Mesenchymal stem cell (in vitro differentiated cells and primary cell): ENCODE data around the gene GYG1.

ENCODE experiments used
- DNase-seq: peaks from one replicate; pipeline ENCODE4 v3.0.0-alpha.2; 2013
- H2AFZ ChIP-seq: one replicate; pipeline ENCODE4 v1.6.1; 2013; ENCODE audit warnings: low read depth, mild to moderate bottlenecking, control low read depth, inconsistent platforms, low read length, moderate library complexity
- H2AK5ac ChIP-seq: 2 replicates; pipeline ENCODE4 v1.6.1; 2013; ENCODE audit warnings: low read length, moderate library complexity, mild to moderate bottlenecking, inconsistent platforms; ENCODE audit not compliant: severe bottlenecking
- H2BK120ac ChIP-seq: one replicate; pipeline ENCODE4 v1.6.1; 2013; ENCODE audit warnings: low read depth, mild to moderate bottlenecking, inconsistent platforms, low read length, moderate library complexity
- H2BK12ac ChIP-seq, 2 experiments: one replicate each; pipeline ENCODE4 v1.6.1; 2013; ENCODE audit warnings: inconsistent platforms in 2 of 2, low read length in 2 of 2, mild to moderate bottlenecking in 2 of 2, moderate library complexity in 2 of 2, control low read depth in 1 of 2
- H2BK15ac ChIP-seq: one replicate; pipeline ENCODE4 v1.6.1; 2013; ENCODE audit warnings: mild to moderate bottlenecking, low read depth, inconsistent platforms; ENCODE audit not compliant: poor library complexity, severe bottlenecking
- H2BK5ac ChIP-seq: 2 replicates; pipeline ENCODE4 v1.6.1; 2013; ENCODE audit warnings: low read depth, mild to moderate bottlenecking, low read length, control low read depth, inconsistent platforms; ENCODE audit not compliant: poor library complexity, severe bottlenecking
- H3K14ac ChIP-seq, 2 experiments: one replicate each; pipeline ENCODE4 v1.6.1; 2013; ENCODE audit warnings: inconsistent platforms in 2 of 2, low read length in 2 of 2, control low read depth in 1 of 2, mild to moderate bottlenecking in 1 of 2, moderate library complexity in 1 of 2
- H3K18ac ChIP-seq, 2 experiments: one replicate each; pipeline ENCODE4 v1.6.1; 2013; ENCODE audit warnings: inconsistent platforms in 2 of 2, low read length in 2 of 2, control low read depth in 1 of 2, low read depth in 1 of 2, mild to moderate bottlenecking in 1 of 2
- H3K23ac ChIP-seq, 2 experiments: one replicate each; pipeline ENCODE4 v1.6.1; 2013; ENCODE audit warnings: inconsistent platforms in 2 of 2, low read length in 2 of 2, mild to moderate bottlenecking in 2 of 2, moderate library complexity in 2 of 2, control low read depth in 1 of 2
- H3K27ac ChIP-seq: 2 replicates; pipeline ENCODE4 v1.5.1; 2013; ENCODE audit warnings: mild to moderate bottlenecking, moderate library complexity, low read length, control low read depth, inconsistent platforms; ENCODE audit not compliant: poor library complexity, severe bottlenecking
- H3K27me3 ChIP-seq, 2 experiments: 2 replicates each; pipeline versions ENCODE4 v1.6.1 to v1.7.0; 2013; ENCODE audit warnings: low read length in 2 of 2, mild to moderate bottlenecking in 2 of 2, moderate library complexity in 2 of 2, control low read depth in 1 of 2, inconsistent platforms in 1 of 2; ENCODE audit not compliant: control insufficient read depth in 1 of 2, insufficient read depth in 1 of 2
- H3K36me3 ChIP-seq, 2 experiments: 2 replicates each; pipeline versions ENCODE4 v1.6.1 to v1.7.0; 2013; ENCODE audit warnings: low read length in 2 of 2, control low read depth in 1 of 2, inconsistent platforms in 1 of 2, low read depth in 1 of 2, mild to moderate bottlenecking in 1 of 2; ENCODE audit not compliant: insufficient read depth in 2 of 2, control insufficient read depth in 1 of 2
- H3K4ac ChIP-seq, 2 experiments: one replicate each; pipeline ENCODE4 v1.6.1; 2013; ENCODE audit warnings: inconsistent platforms in 2 of 2, low read length in 2 of 2, mild to moderate bottlenecking in 2 of 2, moderate library complexity in 2 of 2, control low read depth in 1 of 2, low read depth in 1 of 2
- H3K4me1 ChIP-seq: 2 replicates; pipeline ENCODE4 v1.6.1; 2013; ENCODE audit warnings: low read depth, low read length, control low read depth; ENCODE audit not compliant: control insufficient read depth, insufficient read depth
- H3K4me2 ChIP-seq: 2 replicates; pipeline ENCODE4 v1.6.1; 2013; ENCODE audit warnings: low read length, mild to moderate bottlenecking, inconsistent platforms; ENCODE audit not compliant: poor library complexity, severe bottlenecking
- H3K4me3 ChIP-seq, 2 experiments: 2 replicates each; pipeline versions ENCODE4 v1.5.1 to v1.7.0; 2013; ENCODE audit warnings: low read length in 2 of 2, mild to moderate bottlenecking in 2 of 2, control low read depth in 1 of 2, low read depth in 1 of 2; ENCODE audit not compliant: insufficient read depth in 1 of 2
- H3K79me1 ChIP-seq: replicated peaks from 2 replicates; pipeline ENCODE4 v1.6.1; 2013; ENCODE audit warnings: mild to moderate bottlenecking, control low read depth, low read length, inconsistent platforms; ENCODE audit not compliant: poor library complexity, severe bottlenecking
- H3K9ac ChIP-seq: 2 replicates; pipeline ENCODE4 v1.7.0; 2013; ENCODE audit warnings: mild to moderate bottlenecking, low read length, moderate library complexity
- H3K9me3 ChIP-seq: 2 replicates; pipeline ENCODE4 v1.7.0; 2013; ENCODE audit warnings: mild to moderate bottlenecking, low read length; ENCODE audit not compliant: control insufficient read depth
- H4K8ac ChIP-seq: one replicate; pipeline ENCODE4 v1.6.1; 2013; ENCODE audit warnings: inconsistent platforms, mild to moderate bottlenecking, low read length, moderate library complexity
- H4K91ac ChIP-seq: one replicate; pipeline ENCODE4 v1.6.1; 2013; ENCODE audit warnings: mild to moderate bottlenecking, low read length, inconsistent platforms
- WGBS: methylation state at CpG from one replicate; pipeline ENCODE4 v1.1.7; 2013; ENCODE audit warnings: mixed read lengths; 5-methylcytosine and 5-hydroxymethylcytosine counted together

GYG1 gene

DNA sequence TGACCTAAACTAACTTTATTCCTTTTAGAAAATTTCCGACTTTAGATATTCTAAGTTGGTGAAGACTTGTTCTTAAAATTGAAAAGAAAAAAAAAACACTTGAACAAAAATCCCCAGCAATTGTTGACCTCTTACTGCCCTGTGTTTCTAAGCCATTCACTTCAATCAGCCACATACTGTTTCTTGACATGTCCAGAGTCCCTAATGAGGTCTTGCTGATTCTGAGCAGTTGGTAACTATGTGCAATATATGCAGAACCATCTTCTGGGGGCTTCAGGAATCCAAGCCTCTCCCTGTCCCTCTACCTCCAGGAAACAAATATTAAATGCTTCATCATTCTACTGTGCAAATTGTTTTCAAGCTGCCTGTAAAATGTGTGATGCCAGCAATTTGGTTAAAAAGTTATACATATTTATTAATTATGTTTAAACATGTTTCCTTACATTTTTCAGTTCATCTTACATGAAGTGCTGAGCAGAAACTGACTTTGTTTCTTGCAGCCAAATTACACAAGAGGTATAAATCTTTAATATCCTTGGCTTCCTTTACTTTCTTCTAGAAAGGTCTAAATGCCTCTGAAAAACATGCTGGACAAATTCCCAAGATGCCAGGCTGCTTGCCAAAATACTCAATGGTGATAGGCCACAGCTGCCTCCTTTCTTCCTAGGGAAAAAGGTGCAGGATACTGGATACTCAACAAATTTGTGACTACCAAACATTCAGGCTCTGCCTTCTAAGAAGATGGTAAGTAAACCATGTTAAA is 19.8 kb upstream of the GYG1 start:
- no peak for DNase-seq
- Histone ChIP-seq H3K36me3 (no peaks in the 10 kb centered on the region), H3K14ac (no peak overlapping the region), H2BK12ac (no peak overlapping the region), H3K18ac (no peak overlapping the region), H4K8ac (no peak overlapping the region), H3K27me3 (no peaks in the 10 kb centered on the region), H3K4ac (no peak overlapping the region), H2BK120ac (no peak overlapping the region), H3K9me3 (no peaks in the 10 kb centered on the region), H3K9ac (no peak overlapping the region), H4K91ac (no peak overlapping the region), H3K23ac (no peak overlapping the region), H2AFZ (no peak overlapping the region), H3K27ac (no peak overlapping the region), H2AK5ac (no peak overlapping the region), H3K4me1 (no peaks in the 10 kb centered on the region), H2BK5ac (no peak overlapping the region), H2BK15ac (no peak overlapping the region), H3K4me2 (no peak overlapping the region), H3K4me3 (no peak overlapping the region), H3K79me1 (no peaks in the 10 kb centered on the region)
- WGBS: no CpG with 5 or more reads among the region's 1 CpG

DNA sequence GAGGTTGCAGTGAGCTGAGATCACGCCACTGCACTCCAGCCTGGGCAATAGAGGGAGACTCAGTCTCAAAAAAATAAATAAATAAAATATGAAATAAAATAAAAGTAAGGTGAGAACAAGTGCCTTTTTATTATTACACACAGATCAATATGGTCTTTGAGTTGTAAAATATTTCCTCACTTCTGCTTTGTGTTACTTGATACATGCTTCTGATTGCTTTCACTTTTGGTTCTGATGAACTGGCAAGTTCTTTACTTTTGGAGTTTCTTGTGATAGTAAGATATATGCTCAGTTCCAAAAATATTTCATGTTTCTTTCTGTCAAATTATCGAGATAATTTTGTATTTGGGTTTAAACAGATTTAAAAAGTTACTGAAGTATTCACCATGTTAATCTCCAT is 16.6 kb upstream of the GYG1 start:
- H2BK15ac ChIP-seq: no peak overlapping the region
- no peaks in the 10 kb centered on the region for H3K9me3 ChIP-seq
- DNase-seq: no peak
- H3K36me3 ChIP-seq: no peaks in the 10 kb centered on the region
- no peaks in the 10 kb centered on the region for H3K79me1 ChIP-seq
- H3K27me3 ChIP-seq: no peaks in the 10 kb centered on the region
- no peak overlapping the region for H2BK12ac ChIP-seq
- H2AK5ac ChIP-seq: no peak overlapping the region
- H2AFZ ChIP-seq: no peak overlapping the region
- H2BK120ac ChIP-seq: no peak overlapping the region
- WGBS: no CpG with 5 or more reads among the region's 2 CpGs
- no peak overlapping the region for H3K18ac ChIP-seq
- no peak overlapping the region for H4K8ac ChIP-seq
- H3K4me1 ChIP-seq: no peaks in the 10 kb centered on the region
- H3K14ac ChIP-seq: no peak overlapping the region
- H3K23ac ChIP-seq: no peak overlapping the region
- H3K9ac ChIP-seq: peak overlapping the region; percentile 54
- no peak overlapping the region for H3K4ac ChIP-seq
- H3K27ac ChIP-seq: no peak overlapping the region
- peak overlapping the region in 1 of 2 experiments; percentile 53 for H3K4me3 ChIP-seq
- H4K91ac ChIP-seq: no peak overlapping the region
- no peak overlapping the region for H3K4me2 ChIP-seq
- H2BK5ac ChIP-seq: no peak overlapping the region

DNA sequence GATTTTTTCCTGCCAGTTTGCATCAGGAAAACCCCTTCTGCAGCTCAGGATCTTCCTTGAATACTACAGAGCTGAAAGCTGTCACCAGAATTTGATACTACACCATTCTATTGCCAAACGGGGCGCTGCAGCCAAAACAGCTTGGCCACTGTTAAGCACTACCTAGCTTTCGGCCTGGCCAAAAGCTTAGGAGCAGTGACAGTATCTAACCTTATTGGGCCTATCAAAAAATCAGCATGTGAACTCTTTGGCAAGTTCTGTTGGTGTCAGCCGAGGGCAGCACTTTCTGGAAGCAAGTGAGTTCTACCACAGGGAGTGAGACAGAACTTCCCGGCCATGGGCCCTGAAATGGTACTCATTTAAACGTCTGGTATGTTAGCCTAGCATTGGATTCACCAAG is 16.1 kb upstream of the GYG1 start:
- H3K79me1 ChIP-seq: no peaks in the 10 kb centered on the region
- H3K4me2 ChIP-seq: no peak overlapping the region
- no peak overlapping the region for H3K4ac ChIP-seq
- H3K14ac ChIP-seq: no peak overlapping the region
- H3K27ac ChIP-seq: no peak overlapping the region
- 81% methylated on average over 6 of the region's 6 CpGs for WGBS
- no peaks in the 10 kb centered on the region for H3K36me3 ChIP-seq
- H2BK5ac ChIP-seq: no peak overlapping the region
- H3K9me3 ChIP-seq: no peaks in the 10 kb centered on the region
- no peaks in the 10 kb centered on the region for H3K4me1 ChIP-seq
- H2AFZ ChIP-seq: peak overlapping the region; percentile 42
- H2BK12ac ChIP-seq: no peak overlapping the region
- no peak overlapping the region for H2AK5ac ChIP-seq
- peak overlapping the region in 1 of 2 experiments; percentile 53 for H3K4me3 ChIP-seq
- no peak overlapping the region for H2BK120ac ChIP-seq
- H3K9ac ChIP-seq: peak overlapping the region; percentile 54
- no peak overlapping the region for H4K8ac ChIP-seq
- no peak overlapping the region for H4K91ac ChIP-seq
- H3K27me3 ChIP-seq: no peaks in the 10 kb centered on the region
- no peak overlapping the region for H2BK15ac ChIP-seq
- no peak overlapping the region for H3K18ac ChIP-seq
- no peak overlapping the region for H3K23ac ChIP-seq
- DNase-seq: no peak

DNA sequence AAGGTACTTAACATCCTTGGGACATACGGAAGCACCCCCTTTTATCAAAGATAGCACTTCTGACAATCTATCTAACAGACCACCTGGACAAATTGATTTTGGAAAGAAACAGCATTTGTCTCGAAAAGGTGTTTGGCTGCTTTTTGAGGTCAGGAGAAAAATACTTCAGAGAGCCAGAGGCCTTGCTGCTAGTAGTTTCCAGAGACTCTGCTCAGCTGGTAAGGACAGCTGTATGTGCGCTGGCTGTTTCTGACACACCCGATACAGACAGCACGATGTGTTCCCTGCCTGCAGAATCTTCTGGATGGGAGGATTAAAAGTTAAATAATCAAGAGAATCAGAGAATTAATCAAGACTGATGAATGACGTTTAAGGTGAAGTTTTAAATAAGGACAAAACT is 15.6 kb upstream of the GYG1 start:
- no peaks in the 10 kb centered on the region for H3K9me3 ChIP-seq
- H3K23ac ChIP-seq: no peak overlapping the region
- no peaks in the 10 kb centered on the region for H3K27me3 ChIP-seq
- no peaks in the 10 kb centered on the region for H3K36me3 ChIP-seq
- H2BK120ac ChIP-seq: no peak overlapping the region
- DNase-seq: no peak
- H2BK15ac ChIP-seq: no peak overlapping the region
- H3K9ac ChIP-seq: peak overlapping the region; percentile 54
- H4K8ac ChIP-seq: no peak overlapping the region
- H3K4me2 ChIP-seq: no peak overlapping the region
- no peak overlapping the region for H4K91ac ChIP-seq
- 93% methylated on average over 5 of the region's 6 CpGs for WGBS
- H3K27ac ChIP-seq: no peak overlapping the region
- H3K79me1 ChIP-seq: no peaks in the 10 kb centered on the region
- no peak overlapping the region for H3K14ac ChIP-seq
- H3K18ac ChIP-seq: no peak overlapping the region
- H3K4me3 ChIP-seq: no peak overlapping the region
- H3K4ac ChIP-seq: no peak overlapping the region
- no peak overlapping the region for H2AK5ac ChIP-seq
- H2AFZ ChIP-seq: no peak overlapping the region
- H3K4me1 ChIP-seq: no peaks in the 10 kb centered on the region
- H2BK12ac ChIP-seq: no peak overlapping the region
- no peak overlapping the region for H2BK5ac ChIP-seq
